Vagina (tissue), 2 donors: Measurements from ENCODE around the gene ADAMTSL1.

Experiments
- POLR2A ChIP-seq, 2 donors: fragments of 450-650 bp; IDR thresholded peaks; one replicate each; pipeline ENCODE4 v1.6.1; 2017; ENCODE audit warnings: antibody characterized with exemption in 2 of 2, mild to moderate bottlenecking in 2 of 2, moderate library complexity in 2 of 2
- POLR2AphosphoS5 ChIP-seq, 2 donors: sonication (generic); formaldehyde crosslinking; IDR thresholded peaks; one replicate each; pipeline ENCODE4 v1.9.0; 2017; ENCODE audit warnings: antibody characterized with exemption in 2 of 2, mild to moderate bottlenecking in 2 of 2, low read depth in 1 of 2; ENCODE audit not compliant: insufficient read depth in 1 of 2
- TF ChIP-seq, protein P1 (sequence below), 3 experiments: fragments of 450-650 bp in 2 of 3; fragments of 200-600 bp in 1 of 3; sonication (generic) in 1 of 3; IDR thresholded peaks; one replicate each; pipeline ENCODE4 v1.5.1; 2017 to 2019; ENCODE audit warnings: antibody characterized with exemption in 3 of 3, mild to moderate bottlenecking in 2 of 3, moderate library complexity in 2 of 3

DNA sequence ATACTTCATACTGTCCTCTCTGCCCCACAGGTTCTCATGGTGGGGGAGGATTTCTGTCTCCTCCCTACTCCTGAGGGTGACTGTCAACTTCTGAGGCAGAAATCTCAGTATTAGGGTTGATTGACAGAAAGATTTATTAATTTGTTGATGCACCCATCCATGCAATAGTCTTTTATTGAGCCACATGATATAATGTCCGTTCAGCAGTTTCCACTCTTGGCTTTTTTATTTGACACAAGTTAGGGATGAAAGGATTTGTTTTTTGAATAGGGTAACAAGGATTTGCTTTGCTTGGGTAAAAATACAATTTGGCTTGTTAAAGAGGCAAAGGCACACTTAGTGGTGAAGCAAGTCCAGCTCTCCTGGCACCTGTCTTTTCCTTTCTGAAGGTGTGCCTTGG, 125.0 kb downstream of the ADAMTSL1 start:
- TF ChIP-seq, protein P1, sequence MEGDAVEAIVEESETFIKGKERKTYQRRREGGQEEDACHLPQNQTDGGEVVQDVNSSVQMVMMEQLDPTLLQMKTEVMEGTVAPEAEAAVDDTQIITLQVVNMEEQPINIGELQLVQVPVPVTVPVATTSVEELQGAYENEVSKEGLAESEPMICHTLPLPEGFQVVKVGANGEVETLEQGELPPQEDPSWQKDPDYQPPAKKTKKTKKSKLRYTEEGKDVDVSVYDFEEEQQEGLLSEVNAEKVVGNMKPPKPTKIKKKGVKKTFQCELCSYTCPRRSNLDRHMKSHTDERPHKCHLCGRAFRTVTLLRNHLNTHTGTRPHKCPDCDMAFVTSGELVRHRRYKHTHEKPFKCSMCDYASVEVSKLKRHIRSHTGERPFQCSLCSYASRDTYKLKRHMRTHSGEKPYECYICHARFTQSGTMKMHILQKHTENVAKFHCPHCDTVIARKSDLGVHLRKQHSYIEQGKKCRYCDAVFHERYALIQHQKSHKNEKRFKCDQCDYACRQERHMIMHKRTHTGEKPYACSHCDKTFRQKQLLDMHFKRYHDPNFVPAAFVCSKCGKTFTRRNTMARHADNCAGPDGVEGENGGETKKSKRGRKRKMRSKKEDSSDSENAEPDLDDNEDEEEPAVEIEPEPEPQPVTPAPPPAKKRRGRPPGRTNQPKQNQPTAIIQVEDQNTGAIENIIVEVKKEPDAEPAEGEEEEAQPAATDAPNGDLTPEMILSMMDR (IDR thresholded peaks at IDR 0.05) = no peak
- no peak for TF ChIP-seq POLR2AphosphoS5 (IDR thresholded peaks at IDR 0.05; ENCODE audit: insufficient read depth in 1 of 2, low read depth in 1 of 2)
- TF ChIP-seq POLR2A (IDR thresholded peaks at IDR 0.05) = no peak
